Cerebellar nuclear complex (tissue), 1 donor: Measurements from ENCODE around the gene TTLL4.

Experiments
- DNase-seq, 2 experiments: peaks; one replicate each; lab custom pipeline; 2025; lab: John Stamatoyannopoulos, UW

The TTLL4 gene

GRCh38 chr2:218717262-218717661 lies 6.6 kb downstream of the TTLL4 start:
- no peak for DNase-seq

DNA sequence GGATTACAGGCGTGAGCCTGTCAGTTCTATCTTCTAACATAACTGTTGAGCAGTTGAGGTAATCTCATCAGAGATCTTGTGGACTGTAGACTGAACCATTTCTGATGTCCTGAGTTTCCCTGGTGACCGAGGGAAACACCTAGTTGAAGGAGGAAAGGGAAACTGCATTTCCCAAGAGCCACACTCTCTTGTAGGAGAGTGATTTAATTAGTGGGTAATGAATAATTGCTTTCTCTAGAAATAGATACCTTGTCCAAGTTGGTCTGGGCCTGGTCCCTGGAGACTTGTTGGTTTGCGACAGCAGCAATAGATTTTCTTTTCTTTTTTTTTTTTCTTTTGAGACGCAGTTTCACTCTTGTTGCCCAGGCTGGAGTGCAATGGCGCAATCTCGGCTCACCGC lies 7.4 kb downstream of the TTLL4 start:
- no peak for DNase-seq

DNA sequence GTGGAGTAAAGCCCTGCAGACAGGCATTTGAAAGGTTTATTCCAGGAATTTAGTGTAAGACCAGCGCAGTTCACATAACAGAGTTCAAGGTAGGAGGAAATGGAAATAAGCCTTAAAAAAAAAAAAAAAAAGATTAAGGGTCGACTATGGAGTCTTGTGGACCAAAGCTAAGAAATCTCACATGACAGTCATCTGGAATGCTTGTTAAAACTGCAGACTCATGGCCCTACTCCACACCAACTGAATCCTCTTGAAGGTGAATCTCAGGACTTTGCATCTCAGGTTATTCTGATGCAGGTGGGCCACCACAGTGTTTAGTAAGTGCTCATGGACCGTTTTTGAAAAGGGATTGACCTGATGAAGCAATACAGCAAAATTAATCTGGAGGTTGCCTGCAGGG lies 8.8 kb downstream of the TTLL4 start:
- DNase-seq = no peak

DNA sequence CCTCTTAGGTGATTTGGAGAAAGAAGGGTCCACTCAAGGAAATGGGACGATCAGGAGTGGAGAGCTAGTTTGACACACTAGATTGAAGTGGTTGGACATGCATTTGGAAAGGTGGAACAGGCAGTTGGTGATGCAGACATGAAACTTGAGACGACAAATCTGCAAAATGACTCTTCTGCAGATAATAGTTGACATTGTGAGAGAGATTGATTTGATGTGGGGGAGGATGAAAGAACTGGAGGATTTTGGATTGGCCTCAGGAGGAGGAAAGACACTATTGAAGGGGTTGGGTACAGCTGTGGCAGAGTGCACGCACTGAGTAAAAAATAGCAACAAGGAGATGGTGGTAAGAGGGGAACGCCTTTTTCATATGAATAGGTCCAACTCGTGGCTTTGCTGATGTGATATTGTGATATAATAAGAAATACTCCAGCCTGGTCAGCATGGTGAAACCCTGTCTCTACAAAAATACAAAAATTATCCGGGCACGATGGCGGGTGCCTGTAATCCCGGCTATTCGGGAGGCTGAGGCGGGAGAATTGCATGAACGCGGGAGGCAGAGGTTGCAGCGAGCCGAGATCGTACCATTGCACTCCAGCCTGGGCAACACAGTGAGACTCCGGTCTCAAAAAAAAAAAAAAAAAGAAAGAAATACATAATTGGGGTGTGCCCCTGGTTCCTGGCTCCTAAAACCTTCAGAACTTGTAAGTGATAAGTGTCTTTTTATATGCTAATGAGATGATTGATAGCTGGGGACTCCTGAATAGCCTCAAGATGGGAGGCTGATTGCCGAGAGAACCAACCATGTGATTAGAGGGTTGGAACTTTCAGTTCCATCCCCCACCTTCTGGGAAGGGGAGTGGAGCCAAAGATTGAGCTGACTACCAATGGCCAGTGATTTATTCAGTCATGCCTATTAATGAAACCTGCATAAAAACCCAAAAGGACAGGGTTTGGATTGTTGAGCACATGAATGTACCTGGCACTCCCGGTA lies 9.7 kb downstream of the TTLL4 start:
- DNase-seq = no peak

- DNase-seq = no peak
These were observed 10.9 kb downstream of the TTLL4 start for GRCh38 chr2:218721488-218721887.

GRCh38 chr2:218721934-218722333 lies 11.3 kb downstream of the TTLL4 start:
- DNase-seq = no peak

GRCh38 chr2:218722419-218722818 lies 11.8 kb downstream of the TTLL4 start:
- DNase-seq = no peak

DNA sequence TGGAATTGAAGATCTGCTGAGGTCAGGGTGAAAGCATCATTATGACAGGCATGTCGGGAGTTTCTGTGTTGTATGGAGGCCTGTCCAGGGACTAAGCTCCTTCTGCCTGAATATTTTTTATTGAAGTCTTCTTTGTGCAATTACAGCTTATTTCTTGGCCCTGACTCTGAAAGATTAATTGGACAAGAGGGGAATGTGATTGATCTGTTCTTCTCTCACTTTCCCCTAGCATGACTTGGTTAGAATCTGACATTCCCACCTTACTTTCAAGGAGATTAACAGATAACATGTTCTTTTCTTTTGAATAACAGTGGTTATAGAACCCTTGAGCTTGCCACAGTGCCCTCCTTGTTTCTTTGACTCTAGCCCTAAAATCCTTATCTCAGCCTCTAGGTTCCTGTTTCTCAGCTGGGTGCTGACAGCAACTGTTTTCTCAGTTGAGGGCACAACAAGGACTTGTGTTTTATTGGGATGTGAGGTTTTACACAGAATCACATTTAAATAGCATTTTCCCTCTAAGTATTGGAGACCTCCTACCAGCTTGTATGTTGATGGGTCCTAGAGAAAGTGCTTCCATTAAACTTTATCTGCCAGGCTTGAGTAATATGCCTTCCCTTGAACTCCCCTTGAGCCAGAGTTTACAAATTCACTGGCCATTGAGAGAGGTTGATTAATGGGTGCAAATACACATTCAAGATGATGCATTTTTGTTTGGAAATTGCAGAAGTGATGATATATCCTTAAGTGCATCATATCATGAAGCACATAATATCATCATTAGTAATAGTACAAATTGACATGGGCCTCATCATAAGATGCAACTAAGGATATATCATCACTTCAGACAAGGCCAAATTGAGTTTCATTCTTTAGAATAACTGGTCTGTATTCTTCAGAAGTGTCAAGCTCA lies 12.5 kb downstream of the TTLL4 start:
- no peak for DNase-seq

GRCh38 chr2:218726004-218726574 lies 15.5 kb downstream of the TTLL4 start:
- DNase-seq = no peak

- no peak for DNase-seq
These were observed 17.0 kb downstream of the TTLL4 start for GRCh38 chr2:218727502-218728165.

GRCh38 chr2:218729640-218730039 lies 19.0 kb downstream of the TTLL4 start:
- DNase-seq = no peak

DNA sequence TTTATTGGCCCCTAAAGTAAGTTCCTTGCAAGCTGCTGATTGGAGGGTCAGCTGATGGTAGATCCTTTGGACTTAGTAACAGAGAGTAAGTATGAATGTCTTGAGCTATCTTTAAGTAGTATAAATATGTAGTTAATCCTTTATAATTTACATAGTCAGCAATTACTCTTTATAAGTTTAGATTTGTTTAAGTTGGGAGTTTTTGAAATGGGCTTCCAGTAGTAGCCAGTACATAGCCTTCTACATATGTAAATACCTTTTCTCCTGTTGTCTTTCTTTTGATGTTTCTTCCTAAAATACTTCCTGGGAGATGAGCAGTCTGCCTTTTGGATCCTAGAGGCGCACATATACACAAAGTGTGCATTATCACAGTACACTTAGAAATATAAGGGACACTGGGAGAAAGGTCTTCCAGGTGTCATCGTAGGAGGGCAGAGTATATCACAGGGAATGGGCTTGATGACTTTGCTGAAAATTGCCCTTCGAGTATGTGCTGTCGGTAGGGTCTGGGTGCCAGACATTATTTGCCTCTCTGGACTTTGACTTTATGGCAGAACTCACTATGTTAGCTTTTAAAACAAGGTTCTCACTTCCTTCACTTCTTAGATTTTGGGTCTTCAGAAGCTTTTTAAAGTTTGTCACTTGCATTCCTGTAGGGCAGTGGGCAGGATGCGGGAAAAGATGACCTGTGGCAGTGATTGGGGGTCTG lies 21.6 kb downstream of the TTLL4 start:
- DNase-seq = no peak

DNA sequence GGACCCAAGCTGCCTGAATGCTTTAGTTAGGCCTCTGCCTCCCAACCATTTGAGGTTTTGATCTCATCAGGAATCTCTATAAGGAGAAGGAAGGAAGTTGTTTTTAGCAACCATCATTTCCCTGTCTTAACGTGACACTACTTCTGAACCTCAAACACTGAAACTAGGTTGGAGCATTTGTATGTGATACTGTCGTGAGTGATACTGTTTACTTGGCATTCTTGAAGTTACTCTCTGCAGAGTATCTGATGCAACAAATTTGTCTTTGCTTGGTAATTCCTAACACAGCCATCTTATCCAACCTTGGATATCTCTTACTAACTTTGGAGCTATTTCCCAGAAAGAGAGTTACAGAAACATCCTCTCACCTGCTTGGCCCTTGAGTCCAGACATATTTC lies 22.1 kb downstream of the TTLL4 start:
- no peak for DNase-seq

GRCh38 chr2:218733171-218734021 lies 22.8 kb downstream of the TTLL4 start:
- no peak for DNase-seq

GRCh38 chr2:218734190-218734975 lies 23.7 kb downstream of the TTLL4 start:
- DNase-seq = no peak

DNA sequence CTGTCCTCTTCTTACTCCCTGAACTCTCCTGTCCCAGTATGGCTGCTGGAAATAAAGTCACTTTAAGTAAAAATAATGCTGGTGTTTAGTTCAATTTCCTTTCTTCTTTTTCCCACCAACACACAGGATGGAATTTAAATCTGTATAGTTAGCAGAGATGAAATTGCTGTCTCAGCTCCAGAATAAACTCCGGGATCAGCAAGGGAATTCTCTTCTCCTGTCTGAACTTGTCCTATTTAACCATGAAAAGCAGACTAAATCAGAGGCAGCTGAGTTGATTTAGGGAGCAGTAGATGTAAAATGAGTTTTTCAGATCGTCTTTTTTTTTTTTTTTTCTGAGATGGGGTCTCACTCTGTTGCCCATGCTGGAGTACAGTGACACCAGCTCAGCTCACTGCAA lies 25.9 kb downstream of the TTLL4 start:
- no peak for DNase-seq

GRCh38 chr2:218743068-218743467 lies 32.4 kb downstream of the TTLL4 start:
- DNase-seq = no peak

DNA sequence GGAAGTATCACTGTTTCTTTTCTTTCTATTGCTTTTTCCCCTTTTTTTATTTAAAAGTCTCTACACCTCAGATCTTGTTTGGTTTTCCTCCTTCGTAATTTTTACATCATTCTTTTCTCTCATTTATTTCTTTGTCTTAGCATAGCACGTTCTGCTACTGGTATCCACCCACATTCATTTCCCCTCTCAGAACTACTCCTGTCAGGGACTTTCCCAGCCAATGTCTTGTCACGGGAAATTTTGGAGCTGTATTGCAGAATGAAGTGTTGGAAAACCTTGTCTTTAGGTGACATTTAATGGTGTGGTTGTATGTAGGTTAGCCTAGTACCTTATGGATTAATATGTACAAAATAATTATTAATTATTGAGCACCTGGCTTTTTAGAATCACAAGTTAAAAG lies 34.0 kb downstream of the TTLL4 start:
- DNase-seq = no peak

GRCh38 chr2:218745160-218745558 lies 34.5 kb downstream of the TTLL4 start:
- no peak for DNase-seq
